HepG2 (cell line): ENCODE results near the gene PCOLCE2. TPM values are rescaled to one million over a fixed set of nuclear protein-coding genes. Genes with fewer than 3 reads are reported as not detected.

ENCODE experiments used
- ATAC-seq: fragments of 200-7000 bp; cut with Tn5 transposase; 3 replicates; pipeline ENCODE4 v1.9.1; 2020; ENCODE audit warnings: mild to moderate bottlenecking, moderate library complexity
- BruUV-seq: library from RNA; stranded (reverse); fragments of 400-500 nt; replicated peaks from 2 replicates; lab custom pipeline; 2021; lab: Mats Ljungman, UMichigan
- CTCF ChIA-PET: fragments of 300-600 bp; formaldehyde crosslinking; extraction: SDS; loops from one replicate; lab custom pipeline; 2021; ENCODE audit warnings: low total read pairs, inconsistent platforms, low intra/inter-chr PET ratio; lab: Yijun Ruan, JAX
- POLR2A ChIA-PET: fragments of 350-600 bp; sonication (Branson Sonifier 250); formaldehyde crosslinking; loops from one replicate; lab custom pipeline; 2020; ENCODE audit warnings: antibody characterized with exemption, inconsistent platforms; lab: Yijun Ruan, JAX
- DNase-seq: peaks from one replicate; pipeline ENCODE4 v3.0.0-alpha.2; 2015; ENCODE audit warnings: low spot score
- FAIRE-seq: peaks from 3 replicates; lab custom pipeline; 2011; peaks lifted over from hg19 to GRCh38; lab: Jason Lieb, UNC
- H2AFZ ChIP-seq: one replicate; pipeline ENCODE4 v1.6.1; 2011; ENCODE audit warnings: low read length, inconsistent platforms
- H3K27ac ChIP-seq: fragments of 300-600 bp; 3 replicates; pipeline ENCODE4 v1.8.0; 2011; ENCODE audit warnings: mixed run types, mild to moderate bottlenecking, mixed read lengths, low read length, inconsistent platforms; ENCODE audit not compliant: insufficient read depth; ENCODE audit errors: extremely low read length
- H3K27me3 ChIP-seq, 2 experiments: fragments of 200-600 bp in 1 of 2; 2 replicates in 1 of 2; 3 replicates in 1 of 2; pipeline versions ENCODE4 v1.6.0 to v1.8.0; 2011; ENCODE audit warnings: low read length in 2 of 2, mild to moderate bottlenecking in 2 of 2, moderate library complexity in 2 of 2, inconsistent platforms in 1 of 2; ENCODE audit not compliant: insufficient read depth in 2 of 2, control insufficient read depth in 1 of 2
- H3K36me3 ChIP-seq, 2 experiments: fragments of 200-600 bp in 1 of 2; replicated peaks in 1 of 2; 2 replicates in 1 of 2; 3 replicates in 1 of 2; pipeline versions ENCODE4 v1.5.1 to v1.8.0; 2011; ENCODE audit warnings: low read length in 2 of 2, inconsistent platforms in 1 of 2; ENCODE audit not compliant: insufficient read depth in 2 of 2, control insufficient read depth in 1 of 2
- H3K4me1 ChIP-seq: 2 replicates; pipeline ENCODE4 v1.5.1; 2012; ENCODE audit warnings: low read length, inconsistent platforms; ENCODE audit not compliant: insufficient read depth
- H3K4me2 ChIP-seq: 2 replicates; pipeline ENCODE4 v1.6.0; 2011; ENCODE audit warnings: low read depth, low read length, inconsistent platforms
- H3K4me3 ChIP-seq, 3 experiments: fragments of 200-600 bp in 1 of 3; sonication (generic), shearing (Covaris generic) in 1 of 3; replicated peaks in 1 of 3; 2 replicates each; pipeline ENCODE4 v1.5.1; 2011 to 2016; ENCODE audit warnings: low read length in 3 of 3, inconsistent platforms in 2 of 3, low read depth in 2 of 3, mild to moderate bottlenecking in 2 of 3, control low read depth in 1 of 3, mixed read lengths in 1 of 3; ENCODE audit not compliant: insufficient read depth in 1 of 3
- H3K79me2 ChIP-seq: one replicate; pipeline ENCODE4 v1.6.1; 2011; ENCODE audit warnings: low read length, inconsistent platforms; ENCODE audit not compliant: insufficient read depth
- H3K9ac ChIP-seq: 2 replicates; pipeline ENCODE4 v1.6.0; 2011; ENCODE audit warnings: mild to moderate bottlenecking, low read depth, low read length, inconsistent platforms; ENCODE audit not compliant: insufficient read depth
- H3K9me3 ChIP-seq: 2 replicates; pipeline ENCODE4 v1.5.1; 2012; ENCODE audit warnings: mild to moderate bottlenecking, low read length
- H4K20me1 ChIP-seq: 2 replicates; pipeline ENCODE4 v1.6.0; 2011; ENCODE audit warnings: inconsistent platforms, mild to moderate bottlenecking, low read length, moderate library complexity; ENCODE audit not compliant: insufficient read depth
- AGO1 ChIP-seq: fragments of 200-400 bp; formaldehyde crosslinking; IDR thresholded peaks from 2 replicates; pipeline ENCODE4 v1.6.1; 2017; ENCODE audit warnings: mild to moderate bottlenecking, low read depth, low read length, moderate library complexity; ENCODE audit not compliant: poor library complexity, severe bottlenecking
- ASH2L ChIP-seq: fragments of 300-600, 200-600 bp; sonication (generic); IDR thresholded peaks from 2 replicates; pipeline ENCODE4 v1.7.0; 2017; ENCODE audit warnings: low read depth, mild to moderate bottlenecking, moderate library complexity, mixed read lengths, low read length; ENCODE audit not compliant: insufficient read length
- ATM ChIP-seq: fragments of 450-650 bp; IDR thresholded peaks from 2 replicates; pipeline ENCODE4 v1.7.1; 2017; ENCODE audit warnings: mild to moderate bottlenecking, borderline replicate concordance
- GZF1 ChIP-seq: sonication (generic); formaldehyde crosslinking; IDR thresholded peaks from 2 replicates; pipeline ENCODE4 v1.5.1; 2020; ENCODE audit warnings: mild to moderate bottlenecking, missing genetic modification reagents
- HOXA3 ChIP-seq: sonication (generic); formaldehyde crosslinking; IDR thresholded peaks from 2 replicates; pipeline ENCODE4 v1.5.0; 2020; ENCODE audit warnings: missing genetic modification reagents
- MXD4 ChIP-seq: IDR thresholded peaks from 2 replicates; pipeline ENCODE4 v1.6.1; 2016; ENCODE audit warnings: mild to moderate bottlenecking, missing biosample characterization, missing genetic modification reagents
- NFIB ChIP-seq: sonication (generic); formaldehyde crosslinking; IDR thresholded peaks from 2 replicates; pipeline ENCODE4 v1.9.0; 2021; ENCODE audit warnings: missing genetic modification reagents, mild to moderate bottlenecking, borderline replicate concordance
- NR1H2 ChIP-seq: sonication (generic); formaldehyde crosslinking; IDR thresholded peaks from 2 replicates; pipeline ENCODE4 v1.8.1; 2022; ENCODE audit warnings: low read depth, missing genetic modification reagents, borderline replicate concordance
- POLR2AphosphoS2 ChIP-seq: IDR thresholded peaks from 2 replicates; pipeline ENCODE4 v1.6.1; 2011; ENCODE audit warnings: low read depth, low read length, improper control_type of control experiment
- RAD21 ChIP-seq: fragments of 450-650 bp; formaldehyde crosslinking; IDR thresholded peaks from 2 replicates; pipeline ENCODE4 v1.5.0; 2020; ENCODE audit warnings: mild to moderate bottlenecking
- RBM39 ChIP-seq: fragments of 200-400 bp; formaldehyde crosslinking; IDR thresholded peaks from one replicate; pipeline ENCODE4 v1.6.1; 2018; ENCODE audit warnings: antibody characterized with exemption, mild to moderate bottlenecking, low read depth, low read length; ENCODE audit not compliant: poor library complexity, severe bottlenecking
- RFX1 ChIP-seq: fragments of 450-650 bp; IDR thresholded peaks from 2 replicates; pipeline ENCODE4 v1.6.1; 2017
- SRF ChIP-seq: IDR thresholded peaks from 2 replicates; pipeline ENCODE4 v1.6.1; 2011; ENCODE audit warnings: mild to moderate bottlenecking, low read depth, low read length, moderate library complexity
- TBX2 ChIP-seq: sonication (generic); formaldehyde crosslinking; IDR thresholded peaks from 2 replicates; pipeline ENCODE4 v1.5.0; 2020; ENCODE audit warnings: missing genetic modification reagents, mild to moderate bottlenecking, borderline replicate concordance
- TOE1 ChIP-seq: sonication (generic); formaldehyde crosslinking; IDR thresholded peaks from 2 replicates; pipeline ENCODE4 v1.4.0; 2020; ENCODE audit warnings: mild to moderate bottlenecking, missing genetic modification reagents
- ZNF333 ChIP-seq: sonication (generic); formaldehyde crosslinking; IDR thresholded peaks from 2 replicates; pipeline ENCODE4 v1.4.0; 2020; ENCODE audit warnings: mild to moderate bottlenecking, missing genetic modification reagents, borderline replicate concordance
- ZNF441 ChIP-seq: sonication (generic); formaldehyde crosslinking; IDR thresholded peaks from 2 replicates; pipeline ENCODE4 v1.7.0; 2021; ENCODE audit warnings: missing genetic modification reagents, borderline replicate concordance
- ZNF589 ChIP-seq: sonication (generic); formaldehyde crosslinking; conservative IDR thresholded peaks from 2 replicates; pipeline ENCODE4 v1.8.0; 2022; ENCODE audit warnings: mild to moderate bottlenecking, moderate library complexity, missing genetic modification reagents
- ZNF788 ChIP-seq: sonication (generic); formaldehyde crosslinking; IDR thresholded peaks from 2 replicates; pipeline ENCODE4 v1.5.0; 2020; ENCODE audit warnings: mild to moderate bottlenecking, missing genetic modification reagents, borderline replicate concordance
- WGBS: methylation state at CpG from one replicate; pipeline ENCODE4 v1.1.6; 2017; ENCODE audit warnings: low lambda C conversion rate; 5-methylcytosine and 5-hydroxymethylcytosine counted together
- in situ Hi-C: cut with HindIII; loops from 2 replicates; pipeline ENCODE4 v1.10.0; 2017; ENCODE audit warnings: low pct_unique_long_range_greater_than_20kb; ENCODE audit not compliant: extremely low pct_ligation_motif_present
- intact Hi-C: fragments of 100-400 bp; cut with micrococcal nuclease; formaldehyde crosslinking; loops from one replicate; pipeline ENCODE4 v1.10.0; 2022; ENCODE audit not compliant: unreplicated experiment
- polyA plus RNA-seq, 8 experiments: library from polyadenylated mRNA; depleted of rRNA in 3 of 8; stranded (reverse) in 7 of 8; unstranded in 1 of 8; fragments of >200 nt; fragmentation: Illumina TruSeq in 4 of 8; extraction: Trizol in 4 of 8; gene quantifications; 2 replicates each; pipeline versions ENCODE4 v1.2.1 to v1.2.3, GENCODE V29; 2011 to 2016; ENCODE audit warnings: low read depth in 4 of 8, missing spikeins in 1 of 8, mixed read lengths in 1 of 8; ENCODE audit not compliant: insufficient read depth in 1 of 8
- total RNA-seq, 5 experiments: library from RNA; depleted of rRNA; stranded (reverse); fragments of >200 nt; fragmentation: Illumina TruSeq; extraction: Trizol; gene quantifications; 2 replicates each; pipeline ENCODE4 v1.2.3, GENCODE V29; 2016; ENCODE audit warnings: low read depth in 1 of 5
- TF ChIP-seq, protein P1 (sequence below): sonication (generic); formaldehyde crosslinking; IDR thresholded peaks from 2 replicates; pipeline ENCODE4 v1.4.0; 2020; ENCODE audit warnings: missing genetic modification reagents

The PCOLCE2 gene
- total and polyA plus RNA-seq, 2 of the 13 experiments (the other 11 are each of a cell fraction or from before 2014, with no cell fraction given), result 0.71 to 2.0 TPM

DNA sequence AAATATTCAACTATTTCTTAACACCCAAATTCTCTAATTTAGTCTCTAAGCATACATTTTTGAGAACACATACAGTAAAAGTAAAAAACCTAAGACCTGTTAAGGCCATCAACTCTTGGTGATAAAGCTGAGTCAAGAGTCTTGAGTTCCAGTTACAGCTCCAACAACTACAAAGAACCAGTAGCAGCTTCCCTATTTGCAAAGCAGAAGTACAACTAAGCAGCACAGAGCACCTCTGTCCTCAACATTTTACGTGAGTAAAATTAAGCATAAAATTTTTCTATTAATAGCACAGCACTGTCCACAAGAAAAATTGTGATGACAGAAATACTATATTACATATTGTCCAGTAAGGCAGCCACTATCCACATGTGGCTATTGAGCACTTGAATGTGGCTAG is 4.4 kb downstream of the PCOLCE2 start:
- H3K36me3 ChIP-seq, result no peaks in the 10 kb centered on the region
- H3K4me1 ChIP-seq, result peaks cover 8% of the 10 kb centered on the region
- no peaks in the 10 kb centered on the region for H3K79me2 ChIP-seq
- no peak overlapping the region for H3K9ac ChIP-seq
- BruUV-seq, result no TSS peak
- TF ChIP-seq TBX2 (CRISPR knock-in tag) (no peak), RFX1 (no peak), GZF1 (CRISPR knock-in tag) (no peak), HOXA3 (CRISPR knock-in tag) (no peak), NR1H2 (CRISPR knock-in tag) (no peak), RAD21 (CRISPR knock-in tag) (no peak), POLR2AphosphoS2 (no peak), TOE1 (CRISPR knock-in tag) (no peak), ZNF589 (no peak), ZNF333 (no peak), MXD4 (CRISPR knock-in tag) (no peak), RBM39 (no peak), ASH2L (no peak), ZNF441 (CRISPR knock-in tag) (no peak), ATM (no peak), AGO1 (no peak), SRF (no peak), ZNF788 (no peak), NFIB (CRISPR knock-in tag) (no peak)
- TF ChIP-seq, protein P1, sequence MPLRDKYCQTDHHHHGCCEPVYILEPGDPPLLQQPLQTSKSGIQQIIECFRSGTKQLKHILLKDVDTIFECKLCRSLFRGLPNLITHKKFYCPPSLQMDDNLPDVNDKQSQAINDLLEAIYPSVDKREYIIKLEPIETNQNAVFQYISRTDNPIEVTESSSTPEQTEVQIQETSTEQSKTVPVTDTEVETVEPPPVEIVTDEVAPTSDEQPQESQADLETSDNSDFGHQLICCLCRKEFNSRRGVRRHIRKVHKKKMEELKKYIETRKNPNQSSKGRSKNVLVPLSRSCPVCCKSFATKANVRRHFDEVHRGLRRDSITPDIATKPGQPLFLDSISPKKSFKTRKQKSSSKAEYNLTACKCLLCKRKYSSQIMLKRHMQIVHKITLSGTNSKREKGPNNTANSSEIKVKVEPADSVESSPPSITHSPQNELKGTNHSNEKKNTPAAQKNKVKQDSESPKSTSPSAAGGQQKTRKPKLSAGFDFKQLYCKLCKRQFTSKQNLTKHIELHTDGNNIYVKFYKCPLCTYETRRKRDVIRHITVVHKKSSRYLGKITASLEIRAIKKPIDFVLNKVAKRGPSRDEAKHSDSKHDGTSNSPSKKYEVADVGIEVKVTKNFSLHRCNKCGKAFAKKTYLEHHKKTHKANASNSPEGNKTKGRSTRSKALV (CRISPR knock-in tag), result no peak
- DNase-seq (no peak), ATAC-seq (no peak), FAIRE-seq (no peak)
- POLR2A ChIA-PET, result no interaction called here
- H4K20me1 ChIP-seq, result no peaks in the 10 kb centered on the region
- WGBS, result 16% methylated on average over 1 of the region's 1 CpG
- H3K27ac ChIP-seq, result no peak overlapping the region
- CTCF ChIA-PET, result no interaction called here
- no peak overlapping the region for H2AFZ ChIP-seq
- no peaks in the 10 kb centered on the region for H3K9me3 ChIP-seq
- no peak overlapping the region for H3K4me3 ChIP-seq
- intact Hi-C loops (no loop called here), in situ Hi-C loops (no loop called here)
- H3K27me3 ChIP-seq, result peaks cover 5 to 34% of the 10 kb centered on the region in 2 experiments; a peak in 4 of 5 replicates
- no peak overlapping the region for H3K4me2 ChIP-seq
